DOHH2 (cell line): ENCODE results near the gene WFDC13.

ENCODE experiments used
- CTCF ChIP-seq: fragments of 200-600 bp; sonication (generic); IDR thresholded peaks from one replicate; pipeline ENCODE4 v1.5.1; 2014; ENCODE audit warnings: antibody characterized with exemption, mild to moderate bottlenecking, low read depth, low read length; ENCODE audit not compliant: poor library complexity, severe bottlenecking
- EZH2phosphoT487 ChIP-seq: fragments of 200-600 bp; sonication (generic); IDR thresholded peaks from 2 replicates; pipeline ENCODE4 v1.6.1; 2017; ENCODE audit warnings: borderline replicate concordance, mild to moderate bottlenecking, antibody characterized with exemption, low read length, moderate library complexity, mixed read lengths

- TF ChIP-seq CTCF (no peak), EZH2phosphoT487 (no peak)
These were observed 3.3 kb downstream of the WFDC13 start, which contains the start of gene WFDC10B for GRCh38 chr20:45704969-45705637.
